NCI-H82 treated with DMSO at 0.1 percent for 48 hours (cell line): ENCODE data around the gene VEZT.
A peak's percentile ranks its signal among the peaks of the same experiment; 100 is the strongest.

Experiments
- DNase-seq: peaks from one replicate; lab custom pipeline; 2025; ENCODE audit not compliant: unreplicated experiment; lab: John Stamatoyannopoulos, UW

Gene VEZT

DNA sequence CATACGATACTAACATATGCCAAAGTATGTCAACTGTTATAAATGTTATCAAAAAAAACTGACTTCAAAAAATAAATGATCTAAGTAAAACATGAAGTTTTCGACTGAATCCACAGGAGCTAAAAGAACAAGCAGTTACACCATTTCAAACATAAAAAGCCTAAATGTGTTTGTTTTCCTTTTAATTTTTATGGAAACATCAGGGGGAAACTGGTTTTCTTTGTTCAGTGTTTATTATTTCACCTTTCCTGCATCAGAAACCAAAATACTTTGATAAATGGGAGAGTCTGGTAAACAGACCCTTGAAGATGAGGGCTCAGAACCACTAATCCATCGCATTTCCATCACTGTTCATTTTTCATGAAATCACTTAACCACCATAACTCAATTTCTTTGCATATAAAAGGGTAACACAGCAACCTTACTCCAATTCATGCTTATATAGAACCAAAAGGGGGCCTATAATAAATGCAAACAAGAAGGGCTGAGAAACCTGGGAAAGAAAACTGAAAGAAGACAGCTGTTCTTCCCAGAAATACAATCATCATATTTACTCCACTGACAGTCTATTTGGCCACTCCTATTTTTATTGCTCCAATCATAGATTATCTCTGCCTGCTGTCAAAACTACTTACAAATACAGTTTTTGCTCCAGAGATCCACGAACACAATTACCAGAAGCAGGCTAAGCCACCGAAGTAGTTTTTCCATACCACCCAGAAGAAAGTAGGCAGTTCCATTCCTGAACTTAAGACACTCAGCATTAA, 17.3 kb upstream of the VEZT start:
- DNase-seq = no peak

DNA sequence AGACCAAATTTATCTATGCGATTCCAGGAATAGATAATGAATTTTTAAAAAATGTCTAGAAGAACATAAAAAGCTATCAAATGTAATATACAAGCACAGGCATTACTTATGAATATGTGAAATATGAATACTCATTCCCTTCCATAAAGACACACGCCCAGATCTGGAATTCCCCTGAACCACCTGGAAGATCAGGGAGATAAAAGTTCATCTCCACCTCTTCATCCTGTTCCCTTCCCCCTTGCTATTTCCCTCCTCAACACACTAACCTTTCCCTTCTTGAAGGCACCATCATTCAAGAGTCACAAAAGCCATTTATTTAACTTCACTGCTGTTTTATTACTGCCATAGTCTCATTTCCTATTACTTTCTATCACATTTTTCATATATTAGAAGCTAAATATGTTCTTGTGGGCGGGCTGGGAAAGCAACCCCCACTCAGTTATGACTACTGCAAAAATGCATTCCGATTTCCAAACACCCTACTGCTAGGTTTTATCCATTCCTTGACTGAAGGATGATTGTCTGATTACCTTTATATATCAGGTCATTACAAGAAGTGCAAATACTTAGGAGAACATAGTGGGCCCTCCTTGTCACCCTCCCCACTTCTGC, 16.4 kb upstream of the VEZT start:
- no peak for DNase-seq

DNA sequence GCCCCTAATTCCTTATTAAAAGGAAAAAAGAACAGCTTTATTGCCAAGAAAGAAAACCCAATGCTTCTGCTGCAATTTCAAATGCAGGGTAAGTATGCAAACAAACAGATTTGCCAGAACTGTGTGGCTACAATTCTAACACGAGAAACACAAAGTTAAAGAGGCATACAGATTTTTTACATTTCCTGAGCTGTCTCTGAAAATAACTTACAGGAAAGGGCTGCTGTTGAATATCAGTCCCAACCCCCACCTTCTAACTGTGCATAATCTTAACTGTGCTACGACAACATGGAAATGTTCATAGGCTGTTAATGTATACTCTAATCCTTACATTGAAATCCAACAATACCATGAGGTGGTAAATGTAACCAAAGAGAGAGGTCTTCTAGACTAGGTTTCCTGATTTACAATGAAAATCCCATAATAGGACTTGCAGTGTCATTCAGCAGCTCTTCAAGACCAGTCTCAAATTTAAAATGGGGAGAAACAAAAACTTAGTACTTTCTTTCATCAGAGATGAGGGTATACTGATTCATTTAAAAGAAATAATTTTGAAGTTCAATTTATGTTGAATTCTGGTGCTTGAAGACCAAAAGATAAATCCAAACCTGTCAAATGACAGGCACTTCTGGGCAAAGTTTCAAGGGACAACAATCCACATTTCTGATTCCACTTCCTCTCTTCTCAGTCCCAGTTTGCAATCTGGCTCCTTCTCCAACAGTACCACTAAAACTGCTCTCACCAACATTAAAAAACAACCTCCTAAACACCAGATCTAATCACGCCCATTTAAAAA, 14.7 kb upstream of the VEZT start:
- no peak for DNase-seq

DNA sequence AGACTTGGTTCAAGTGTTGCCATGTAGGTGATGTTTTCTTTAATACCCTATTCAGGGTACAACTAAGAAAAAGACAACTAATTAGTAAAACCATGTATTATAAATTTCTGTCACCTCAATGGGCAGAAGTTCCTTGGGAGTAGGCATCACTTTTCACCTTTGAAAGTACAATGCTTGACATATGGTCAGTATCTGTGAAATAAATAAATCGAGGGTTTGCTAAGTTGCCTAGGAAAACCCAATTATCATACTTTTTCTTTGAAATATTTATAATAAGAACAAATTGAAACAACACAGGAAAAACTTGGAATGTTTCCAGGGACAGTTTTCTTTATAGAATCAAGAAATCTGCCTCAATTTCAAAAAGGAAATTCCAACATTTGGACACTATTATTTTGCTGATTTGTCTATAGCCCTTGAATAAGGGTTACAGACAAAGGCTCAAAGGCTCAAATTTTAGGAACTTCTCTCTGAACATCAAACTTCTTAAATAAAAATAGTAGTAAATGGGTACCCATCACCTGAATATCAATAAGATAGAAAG, 14.0 kb upstream of the VEZT start:
- no peak for DNase-seq

DNA sequence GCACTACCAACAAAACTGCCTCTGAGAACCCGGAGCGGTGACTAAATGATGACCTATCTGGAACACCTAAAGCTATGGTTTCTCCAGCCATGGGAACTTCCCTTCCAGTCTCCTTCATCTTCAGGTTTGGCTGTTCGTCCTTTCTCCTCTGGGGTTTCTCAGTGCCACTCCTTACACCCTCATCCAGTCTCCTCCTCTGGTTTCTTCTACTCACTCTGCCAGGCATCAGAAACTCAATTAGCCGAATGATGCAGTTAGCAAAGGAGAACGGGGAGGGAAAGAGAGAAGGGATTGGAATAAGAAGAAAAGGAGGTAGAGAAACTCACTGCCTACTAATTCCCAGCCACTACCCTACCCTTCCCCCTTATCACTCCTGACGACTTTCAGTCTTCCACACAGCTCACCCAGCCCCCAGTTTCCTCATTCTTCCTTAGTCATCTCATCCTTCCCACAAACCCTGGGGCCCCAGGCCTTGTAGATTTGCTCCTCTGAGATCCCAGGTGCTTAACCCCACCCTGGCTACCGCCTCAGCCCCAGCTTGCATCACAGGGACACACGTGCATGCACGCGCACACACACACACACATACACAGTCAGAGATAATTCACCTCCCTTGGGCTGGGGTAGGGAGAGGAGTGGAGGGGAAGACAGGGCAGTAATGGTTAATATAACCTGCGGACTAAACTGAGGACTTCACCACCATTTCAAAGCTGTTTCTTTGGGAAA, 13.3 kb upstream of the VEZT start:
- DNase-seq = no peak

DNA sequence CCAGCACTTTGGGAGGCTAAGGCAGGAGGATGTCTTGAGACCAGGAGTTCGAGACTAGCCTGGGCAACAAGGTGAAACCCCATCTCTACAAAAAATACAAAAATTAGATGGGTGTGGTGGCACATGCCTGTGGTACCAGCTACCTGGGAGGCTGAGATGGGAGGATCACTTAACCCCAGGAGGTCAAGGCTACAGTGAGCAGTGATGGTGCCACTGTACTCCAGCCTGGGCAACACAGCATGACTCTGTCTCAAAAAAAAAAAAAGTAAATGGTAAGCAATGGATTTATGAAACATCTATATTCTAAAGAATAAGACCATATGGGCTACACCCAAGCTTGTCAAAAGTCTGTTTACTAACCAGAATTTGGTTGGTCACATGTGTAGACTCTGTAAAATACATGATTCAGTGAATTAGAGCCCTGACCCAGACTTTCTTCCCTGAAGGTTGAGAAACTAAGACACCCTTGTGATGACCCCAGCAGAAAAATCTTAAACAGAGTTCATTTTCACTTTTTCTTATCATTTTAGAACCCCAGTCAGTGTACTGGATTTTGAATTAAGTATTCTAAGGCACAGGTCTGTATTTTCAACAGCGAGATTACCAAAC, 12.5 kb upstream of the VEZT start:
- DNase-seq = no peak

DNA sequence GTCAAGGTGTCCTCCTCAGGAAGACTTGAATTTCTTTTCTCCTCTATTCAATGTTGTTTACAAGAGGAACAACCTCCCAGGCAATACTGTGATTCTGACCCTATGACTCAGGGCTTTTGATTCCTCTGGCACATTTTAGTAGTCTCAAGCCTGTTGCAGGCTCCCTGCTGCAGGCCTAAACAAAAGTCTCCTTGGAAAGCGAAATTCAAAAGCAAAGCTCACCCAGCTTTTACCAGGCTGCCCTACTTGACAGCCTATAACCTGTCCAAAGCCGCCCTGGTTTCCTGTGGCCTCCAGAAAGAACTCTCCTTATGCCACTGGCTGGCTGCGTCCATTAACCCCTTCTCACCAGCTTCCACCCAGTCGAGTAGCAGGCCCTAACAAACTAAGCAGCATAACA, 11.9 kb upstream of the VEZT start:
- DNase-seq = no peak

DNA sequence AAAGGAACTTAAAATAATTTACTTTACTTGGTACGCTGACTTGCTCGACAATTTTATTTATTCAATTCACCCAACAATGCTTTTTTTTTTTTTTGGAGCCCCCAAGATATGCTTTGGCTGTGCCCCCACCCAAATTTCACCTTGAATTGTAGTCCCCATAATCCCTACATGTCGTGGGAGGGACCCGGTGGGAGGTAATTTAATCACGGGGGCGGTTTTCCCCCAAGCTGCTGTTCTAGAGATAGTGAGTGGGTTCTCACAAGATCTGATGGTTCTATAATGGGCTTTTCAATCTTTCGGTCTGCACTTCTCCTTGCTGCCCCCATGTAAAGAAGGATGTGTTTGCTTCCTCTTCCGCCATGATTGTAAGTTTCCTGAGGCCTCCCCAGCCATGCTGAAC, 10.7 kb upstream of the VEZT start:
- no peak for DNase-seq

DNA sequence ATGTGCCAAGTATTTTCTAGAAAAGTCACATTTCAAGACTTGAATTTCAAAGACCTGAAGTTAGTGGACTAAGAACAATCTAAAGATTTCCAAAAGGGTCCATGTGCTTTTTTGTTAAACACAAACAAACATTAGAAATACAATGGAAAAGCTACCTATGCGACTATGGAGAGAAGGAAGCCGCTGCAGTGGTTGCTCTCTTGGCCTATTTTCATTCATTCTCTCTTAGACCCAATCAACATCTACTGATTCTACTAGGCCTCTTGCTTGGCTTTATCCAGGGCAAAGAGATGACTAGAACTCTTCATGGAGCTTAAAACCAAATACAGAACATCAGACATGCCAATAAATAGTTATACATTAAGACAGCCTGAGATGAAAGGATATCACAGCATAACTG, 10.2 kb upstream of the VEZT start:
- DNase-seq = no peak

DNA sequence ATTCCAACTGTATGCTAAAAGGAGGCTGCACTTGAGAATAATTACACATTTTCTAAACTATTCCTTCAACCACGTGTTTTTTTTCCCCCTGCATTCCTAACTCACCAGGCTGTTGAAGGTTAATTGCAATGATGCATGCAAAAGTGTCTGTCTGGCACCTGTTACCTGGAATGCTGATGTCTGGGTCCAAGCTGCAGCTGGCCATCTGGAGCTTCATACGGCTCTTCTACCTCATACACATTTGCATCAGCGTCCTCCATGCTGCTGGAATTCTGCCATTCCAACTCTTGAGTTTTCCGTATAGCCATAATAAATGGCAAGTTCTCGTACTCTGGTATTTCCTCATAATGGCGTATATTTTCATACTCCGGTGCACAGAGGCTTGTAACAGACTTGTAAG, 8.9 kb upstream of the VEZT start:
- no peak for DNase-seq

DNA sequence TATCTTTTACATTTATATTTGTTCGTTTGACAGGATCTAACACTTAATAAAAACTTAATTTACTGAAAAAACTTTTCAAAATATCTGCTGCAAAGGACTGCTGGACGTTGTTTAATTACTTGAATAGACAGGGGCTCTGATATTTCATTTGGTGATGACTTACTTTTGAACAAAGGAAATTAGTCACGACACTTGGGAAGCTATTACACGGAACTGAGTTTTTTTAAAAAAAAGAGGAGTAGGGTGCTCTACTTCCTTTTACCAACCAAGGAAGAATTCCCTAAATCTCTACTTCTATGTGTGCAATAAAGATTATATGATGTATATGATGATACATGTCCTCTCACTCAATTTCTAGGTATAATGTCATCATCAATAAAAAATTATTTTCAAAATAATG, 5.0 kb upstream of the VEZT start:
- DNase-seq = no peak

DNA sequence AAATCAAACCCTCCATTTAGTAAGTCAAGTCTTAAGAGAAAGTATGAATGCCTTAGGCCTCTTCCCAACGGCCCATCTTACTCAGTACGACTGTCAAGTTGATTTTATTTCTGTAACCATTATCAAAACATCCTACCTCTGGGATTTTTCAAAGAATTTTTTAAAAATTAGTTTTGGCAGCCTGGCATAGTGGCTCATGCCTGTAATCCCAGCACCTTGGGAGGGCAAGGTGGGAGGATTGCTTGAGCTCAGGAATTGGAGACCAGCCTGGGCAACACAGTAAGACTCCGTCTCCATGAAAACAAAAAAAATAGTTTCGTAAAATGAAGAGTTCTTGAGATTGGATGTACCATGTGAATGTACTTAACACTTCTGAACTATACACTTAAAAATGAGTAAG, 4.5 kb upstream of the VEZT start:
- no peak for DNase-seq

DNA sequence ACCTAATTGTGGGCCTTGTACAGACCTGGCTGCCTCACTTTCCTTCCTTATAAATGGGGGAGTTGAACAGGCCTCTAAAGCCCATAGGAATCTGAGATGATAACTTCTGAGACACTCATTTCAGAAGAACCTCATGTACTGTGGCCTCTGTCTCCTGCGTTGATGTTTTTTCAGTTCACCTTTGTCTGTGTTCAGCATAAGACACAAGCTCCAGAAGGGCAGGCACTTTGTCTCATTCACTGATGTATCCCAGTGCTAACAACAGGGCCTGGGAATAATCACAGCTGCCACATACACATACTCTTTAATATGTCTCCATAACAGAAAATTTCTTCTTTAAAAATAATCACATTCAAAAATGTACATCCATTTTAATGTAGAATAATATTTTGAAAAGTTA, 3.7 kb upstream of the VEZT start:
- no peak for DNase-seq

DNA sequence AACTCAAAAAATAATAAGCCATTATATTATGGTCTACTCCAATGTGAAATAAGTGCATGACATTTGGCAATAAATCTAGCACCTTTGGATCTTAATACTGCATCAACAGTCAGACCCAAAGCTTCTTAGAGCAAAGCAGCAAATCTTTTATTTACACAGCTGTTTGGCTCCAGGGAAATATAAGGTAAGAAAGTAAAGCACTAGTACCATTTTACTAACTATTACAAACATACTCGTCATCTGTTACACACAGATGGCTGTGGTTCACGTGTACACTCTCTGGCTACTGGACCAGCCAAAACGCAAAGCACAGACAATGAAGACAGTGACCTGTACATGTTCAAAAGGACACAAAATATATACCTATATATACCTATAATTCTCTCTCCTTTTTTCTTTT, 3.1 kb upstream of the VEZT start:
- DNase-seq = peak; percentile 38

DNA sequence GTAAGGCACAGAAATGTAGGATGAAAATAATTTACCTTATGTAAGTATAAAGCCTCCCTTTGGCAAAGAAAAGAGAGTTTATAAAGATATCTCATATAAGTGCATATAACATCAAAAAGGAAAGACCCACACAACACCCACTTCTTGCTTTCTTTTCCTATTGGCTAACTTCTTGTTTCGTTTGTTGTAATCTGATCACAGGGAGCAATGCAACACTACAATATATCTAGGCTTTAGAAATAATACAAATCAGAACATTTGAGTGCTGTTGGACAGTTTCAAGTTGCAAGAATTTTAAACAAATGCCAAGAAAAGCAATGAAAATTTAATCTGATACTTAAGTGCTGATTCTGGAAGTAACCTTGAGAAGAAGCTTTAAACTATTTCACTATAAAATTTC, 1.7 kb upstream of the VEZT start:
- DNase-seq = peak; percentile 9

DNA sequence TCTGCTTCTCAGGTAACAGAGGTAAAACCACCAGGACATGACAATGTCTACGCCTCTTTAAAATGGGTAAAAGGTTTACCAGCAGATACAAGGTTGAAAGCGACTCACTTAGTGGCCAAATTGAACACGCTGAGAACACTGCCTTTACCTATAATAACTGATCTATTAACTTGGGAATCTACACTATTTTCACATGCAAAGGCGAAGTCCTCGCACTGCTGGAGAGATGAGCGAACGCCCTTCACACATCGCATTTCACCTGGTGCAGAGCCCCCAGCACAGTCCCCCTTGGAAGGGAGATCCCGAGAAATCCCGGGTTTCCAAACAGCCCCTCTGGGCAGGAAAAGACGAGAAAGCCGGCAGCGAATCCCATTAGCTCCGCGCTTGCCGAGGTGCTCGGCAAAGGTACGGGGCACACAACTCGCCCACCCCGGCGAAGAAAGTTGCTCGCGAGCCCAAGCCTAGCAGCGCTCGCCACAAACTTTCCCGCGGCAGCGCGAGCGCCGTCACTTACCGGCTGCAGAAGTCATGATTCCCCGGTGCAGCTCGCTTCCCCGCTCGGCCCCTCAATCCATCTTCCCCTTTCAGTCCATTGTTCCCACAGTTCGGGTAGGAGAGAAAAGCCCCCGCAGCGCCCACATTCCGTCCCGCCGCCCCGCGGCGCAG, 763 bp upstream of the VEZT start:
- DNase-seq = peak; percentile 40

DNA sequence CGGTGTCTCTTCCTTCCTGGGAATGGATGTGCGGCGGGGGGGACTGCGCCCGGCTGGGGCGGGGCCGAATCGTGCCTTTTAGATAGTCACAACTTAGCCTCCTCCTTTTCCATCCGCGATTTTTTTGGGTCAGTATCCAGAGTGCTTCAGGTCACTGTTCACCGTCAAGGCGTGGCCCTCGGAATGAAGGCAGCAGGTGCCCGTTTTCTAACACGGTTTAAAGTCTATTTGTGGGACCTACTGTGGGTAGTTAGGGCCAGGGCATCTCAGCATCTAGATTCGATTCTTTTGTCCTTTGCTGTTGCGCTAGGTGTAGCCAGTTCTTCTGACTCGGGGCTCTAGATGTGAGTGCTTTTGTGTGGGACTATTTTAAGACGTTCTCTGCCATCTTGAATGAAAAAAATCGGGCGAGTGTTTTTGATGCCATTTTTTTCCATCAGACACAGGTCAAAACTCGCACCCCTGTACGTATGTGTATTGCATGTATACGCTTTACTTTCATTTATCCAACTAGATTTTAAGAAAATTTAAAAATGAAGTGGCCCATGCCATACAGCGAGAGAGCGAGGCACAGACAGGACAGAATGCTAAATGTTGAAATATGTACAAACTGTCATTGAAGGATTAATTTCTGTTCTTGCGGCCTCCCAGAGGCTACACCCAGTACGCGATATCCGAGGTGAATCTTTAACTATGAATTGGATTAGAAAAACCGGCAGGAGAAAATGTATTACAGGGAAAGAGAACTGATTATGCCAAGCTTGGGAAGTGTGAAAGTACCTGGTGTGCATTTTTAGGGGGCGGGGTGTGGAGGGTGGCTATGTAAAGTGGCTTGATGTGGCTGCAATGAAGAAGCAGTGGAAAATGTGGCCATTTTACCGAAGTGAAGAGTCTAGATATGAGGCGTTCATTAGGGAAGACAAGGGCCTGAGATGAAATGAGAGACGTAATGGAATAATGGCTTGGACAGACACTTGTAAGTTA, 835 bp downstream of the VEZT start:
- DNase-seq = peak; percentile 54

DNA sequence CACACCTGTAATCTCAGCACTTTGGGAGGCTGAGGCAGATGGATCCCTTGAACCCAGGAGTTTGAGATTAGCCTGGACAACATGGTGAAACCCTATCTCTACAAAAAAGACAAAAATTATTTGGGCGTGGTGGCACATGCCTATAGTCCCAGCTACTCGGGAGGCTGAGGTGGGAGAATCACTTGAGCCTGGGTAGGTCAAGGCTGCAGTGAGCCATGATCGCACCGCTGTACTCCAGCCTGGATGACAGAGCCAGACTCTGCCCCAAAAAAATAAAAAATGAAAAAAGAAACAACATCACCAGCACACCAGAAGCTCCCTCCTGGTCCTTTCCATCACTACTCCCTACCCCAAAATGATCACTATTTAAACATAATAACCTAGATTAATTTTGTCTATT, 2.6 kb downstream of the VEZT start:
- no peak for DNase-seq

DNA sequence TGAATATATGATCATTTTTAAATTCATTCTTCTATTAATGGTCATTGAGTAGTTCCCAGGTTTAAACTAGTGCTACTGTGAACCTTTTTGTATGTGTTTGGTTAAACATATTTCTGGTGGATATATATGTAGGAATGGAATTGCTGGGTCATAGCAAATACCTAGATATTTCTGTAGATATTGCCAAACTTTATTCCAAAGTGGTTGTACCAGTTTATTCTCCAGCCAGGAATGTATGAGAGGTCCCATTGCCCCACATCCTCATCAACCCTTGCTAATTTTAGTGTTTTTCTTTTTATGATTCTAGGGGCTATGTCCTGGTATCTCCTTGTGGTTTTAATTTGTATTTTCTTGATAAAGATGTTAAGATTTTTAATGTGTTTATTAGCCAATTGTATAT, 3.1 kb downstream of the VEZT start:
- no peak for DNase-seq
